H1 (cell line): ENCODE measurements around the gene ABCA1. TPM values are rescaled to one million over a fixed set of nuclear protein-coding genes. Genes with fewer than 3 reads are reported as not detected.

Experiments used
- CTCF ChIA-PET: fragments of 300-600 bp; sonication (Branson Sonifier 250); formaldehyde crosslinking; loops from one replicate; lab custom pipeline; 2021; ENCODE audit not compliant: partially characterized antibody; lab: Charles Lee
- POLR2A ChIA-PET: fragments of 300-600 bp; sonication (Branson Sonifier 250); formaldehyde crosslinking; loops from one replicate; lab custom pipeline; 2021; ENCODE audit warnings: inconsistent platforms; ENCODE audit not compliant: partially characterized antibody; lab: Charles Lee
- DNase-seq, 2 experiments: peaks; one replicate each; pipeline versions ENCODE4 v3.0.0 to v3.0.0-alpha.2; 2010 to 2022; ENCODE audit warnings: low spot score in 2 of 2, low read depth in 1 of 2, mixed read lengths in 1 of 2
- FAIRE-seq: peaks from 2 replicates; lab custom pipeline; 2011; peaks lifted over from hg19 to GRCh38; lab: Jason Lieb, UNC
- H2AFZ ChIP-seq: 2 replicates; pipeline ENCODE4 v1.8.1; 2012; ENCODE audit warnings: low read length, inconsistent platforms
- H2AK5ac ChIP-seq: 2 replicates; pipeline ENCODE4 v1.6.1; 2013; ENCODE audit warnings: low read depth, low read length
- H2BK120ac ChIP-seq: replicated peaks from 2 replicates; pipeline ENCODE3; 2013; ENCODE audit warnings: low read depth, low read length, inconsistent platforms
- H2BK12ac ChIP-seq: 2 replicates; pipeline ENCODE4 v1.6.1; 2013; ENCODE audit warnings: low read depth, low read length
- H2BK15ac ChIP-seq: 2 replicates; pipeline ENCODE4 v1.6.1; 2013; ENCODE audit warnings: low read length
- H2BK20ac ChIP-seq: 2 replicates; pipeline ENCODE4 v1.6.1; 2013; ENCODE audit warnings: low read length
- H2BK5ac ChIP-seq: 2 replicates; pipeline ENCODE4 v1.6.1; 2013; ENCODE audit warnings: low read depth, low read length
- H3K14ac ChIP-seq: 2 replicates; pipeline ENCODE4 v1.6.1; 2013; ENCODE audit warnings: inconsistent platforms; ENCODE audit not compliant: insufficient read length
- H3K18ac ChIP-seq: 2 replicates; pipeline ENCODE4 v1.6.1; 2013; ENCODE audit warnings: low read length; ENCODE audit errors: extremely low read depth
- H3K23ac ChIP-seq: 2 replicates; pipeline ENCODE4 v1.6.1; 2013; ENCODE audit warnings: inconsistent platforms; ENCODE audit not compliant: insufficient read length
- H3K23me2 ChIP-seq: 2 replicates; pipeline ENCODE4 v1.6.1; 2013; ENCODE audit warnings: low read depth, low read length
- H3K27ac ChIP-seq: 2 replicates; pipeline ENCODE4 v1.6.1; 2011; ENCODE audit warnings: low read depth, low read length, inconsistent platforms
- H3K27me3 ChIP-seq, 4 experiments: replicated peaks in 1 of 4; 1 replicate in 1 of 4; 2 replicates in 3 of 4; pipeline versions ENCODE4 v1.6.1 to v1.8.1; 2011 to 2013; ENCODE audit warnings: low read length in 3 of 4, mild to moderate bottlenecking in 3 of 4, inconsistent platforms in 2 of 4, mixed read lengths in 2 of 4, moderate library complexity in 1 of 4; ENCODE audit not compliant: control insufficient read depth in 3 of 4, insufficient read depth in 3 of 4; ENCODE audit errors: extremely low read depth in 1 of 4
- H3K36me3 ChIP-seq, 4 experiments: 2 replicates each; pipeline versions ENCODE4 v1.6.1 to v1.8.1; 2011 to 2013; ENCODE audit warnings: mild to moderate bottlenecking in 4 of 4, low read length in 3 of 4, moderate library complexity in 2 of 4, control low read depth in 1 of 4, inconsistent platforms in 1 of 4; ENCODE audit not compliant: insufficient read depth in 4 of 4, control insufficient read depth in 2 of 4
- H3K4ac ChIP-seq: replicated peaks from 2 replicates; pipeline ENCODE3; 2013; ENCODE audit warnings: low read length, low read depth, mixed read lengths, inconsistent platforms; ENCODE audit not compliant: insufficient read length
- H3K4me1 ChIP-seq, 4 experiments: replicated peaks in 1 of 4; 1 replicate in 1 of 4; 2 replicates in 3 of 4; pipeline versions ENCODE4 v1.6.1 to v1.8.1; 2011 to 2013; ENCODE audit warnings: low read length in 3 of 4, inconsistent platforms in 2 of 4, mixed read lengths in 1 of 4; ENCODE audit not compliant: insufficient read depth in 4 of 4, control insufficient read depth in 3 of 4
- H3K4me2 ChIP-seq, 2 experiments: 2 replicates each; pipeline versions ENCODE4 v1.6.1 to v1.8.1; 2011 to 2013; ENCODE audit warnings: low read depth in 2 of 2, low read length in 2 of 2, control low read depth in 1 of 2, inconsistent platforms in 1 of 2, mild to moderate bottlenecking in 1 of 2; ENCODE audit not compliant: insufficient read depth in 1 of 2
- H3K4me3 ChIP-seq, 4 experiments: fragments of 200-600, 300-600 bp in 1 of 4; sonication (generic), shearing (Covaris generic), sonication (Bioruptor Twin) in 1 of 4; 2 replicates each; pipeline versions ENCODE4 v1.5.1 to v1.8.1; 2011 to 2016; ENCODE audit warnings: low read length in 4 of 4, low read depth in 3 of 4, control low read depth in 2 of 4, inconsistent platforms in 2 of 4, mild to moderate bottlenecking in 2 of 4, mixed read lengths in 1 of 4, moderate library complexity in 1 of 4; ENCODE audit not compliant: insufficient read depth in 2 of 4; ENCODE audit errors: extremely low read depth in 1 of 4
- H3K56ac ChIP-seq: replicated peaks from 2 replicates; pipeline ENCODE3; 2013; ENCODE audit warnings: low read depth, mild to moderate bottlenecking, mixed read lengths, low read length, inconsistent platforms; ENCODE audit not compliant: insufficient read length
- H3K79me1 ChIP-seq: 2 replicates; pipeline ENCODE4 v1.6.1; 2013; ENCODE audit warnings: low read depth, low read length, control low read depth
- H3K79me2 ChIP-seq, 2 experiments: 2 replicates each; pipeline versions ENCODE4 v1.6.1 to v1.8.1; 2012 to 2013; ENCODE audit warnings: low read length in 2 of 2, mild to moderate bottlenecking in 2 of 2, inconsistent platforms in 1 of 2; ENCODE audit not compliant: insufficient read depth in 2 of 2, control insufficient read depth in 1 of 2
- H3K9ac ChIP-seq, 4 experiments: replicated peaks in 1 of 4; 1 replicate in 1 of 4; 2 replicates in 3 of 4; pipeline versions ENCODE4 v1.6.1 to v1.8.1; 2011 to 2013; ENCODE audit warnings: low read depth in 3 of 4, low read length in 3 of 4, control low read depth in 2 of 4, mild to moderate bottlenecking in 2 of 4, moderate library complexity in 2 of 4, inconsistent platforms in 1 of 4; ENCODE audit errors: extremely low read depth in 1 of 4
- H3K9me3 ChIP-seq, 2 experiments: 2 replicates each; pipeline versions ENCODE4 v1.6.1 to v1.8.1; 2012 to 2013; ENCODE audit warnings: mild to moderate bottlenecking in 2 of 2, moderate library complexity in 2 of 2, control low read depth in 1 of 2, inconsistent platforms in 1 of 2, low read depth in 1 of 2, low read length in 1 of 2, mixed read lengths in 1 of 2; ENCODE audit not compliant: insufficient read depth in 2 of 2
- H4K20me1 ChIP-seq, 2 experiments: replicated peaks in 1 of 2; 2 replicates each; pipeline versions ENCODE3 to v1.8.1; 2011 to 2013; ENCODE audit warnings: inconsistent platforms in 2 of 2, low read length in 2 of 2, mild to moderate bottlenecking in 1 of 2; ENCODE audit not compliant: insufficient read depth in 2 of 2, control insufficient read depth in 1 of 2
- H4K5ac ChIP-seq: 2 replicates; pipeline ENCODE4 v1.6.1; 2013; ENCODE audit warnings: low read length, low read depth, mixed read lengths, inconsistent platforms; ENCODE audit not compliant: insufficient read length
- H4K8ac ChIP-seq: 2 replicates; pipeline ENCODE4 v1.8.0; 2013; ENCODE audit warnings: mild to moderate bottlenecking, moderate library complexity, low read length, inconsistent platforms; ENCODE audit not compliant: insufficient read depth; ENCODE audit errors: extremely low read depth
- H4K91ac ChIP-seq: replicated peaks from 2 replicates; pipeline ENCODE3; 2013; ENCODE audit warnings: low read length, mixed read lengths, inconsistent platforms; ENCODE audit not compliant: insufficient read length
- CBX5 ChIP-seq: fragments of 300-800, 300-1000 bp; sonication (generic); IDR thresholded peaks from 2 replicates; pipeline ENCODE4 v1.7.1; 2016; ENCODE audit warnings: antibody characterized with exemption, low read length, low read depth
- CEBPB ChIP-seq: IDR thresholded peaks from 2 replicates; pipeline ENCODE4 v1.6.1; 2012; ENCODE audit warnings: low read depth, low read length
- CTBP2 ChIP-seq: IDR thresholded peaks from 2 replicates; pipeline ENCODE4 v1.7.0; 2011; ENCODE audit warnings: borderline replicate concordance, mild to moderate bottlenecking, moderate library complexity, mixed read lengths, low read length; ENCODE audit not compliant: insufficient read depth, insufficient read length
- EGR1 ChIP-seq: IDR thresholded peaks from 2 replicates; pipeline ENCODE4 v1.6.1; 2011; ENCODE audit warnings: low read depth, low read length, borderline replicate concordance
- GABPA ChIP-seq: IDR thresholded peaks from 2 replicates; pipeline ENCODE4 v1.6.1; 2011; ENCODE audit warnings: mild to moderate bottlenecking, low read length, moderate library complexity, borderline replicate concordance; ENCODE audit not compliant: insufficient read depth
- JUN ChIP-seq: IDR thresholded peaks from 2 replicates; pipeline ENCODE4 v1.6.1; 2011; ENCODE audit warnings: low read depth, mild to moderate bottlenecking, improper control_type of control experiment, low read length
- KDM4A ChIP-seq: IDR thresholded peaks from one replicate; pipeline ENCODE4 v1.7.1; 2012; ENCODE audit warnings: low read depth, mild to moderate bottlenecking, moderate library complexity, low read length, inconsistent platforms; ENCODE audit not compliant: severe bottlenecking
- NANOG ChIP-seq: IDR thresholded peaks from 2 replicates; pipeline ENCODE4 v1.6.1; 2011; ENCODE audit warnings: low read length, low read depth, mild to moderate bottlenecking, inconsistent platforms; ENCODE audit not compliant: insufficient read depth, poor library complexity, severe bottlenecking
- POLR2AphosphoS5 ChIP-seq: IDR thresholded peaks from 2 replicates; pipeline ENCODE4 v1.6.1; 2011; ENCODE audit warnings: low read depth, low read length
- RAD21 ChIP-seq, 2 experiments: IDR thresholded peaks in 1 of 2; conservative IDR thresholded peaks in 1 of 2; 2 replicates each; pipeline ENCODE4 v1.6.1; 2011; ENCODE audit warnings: low read depth in 2 of 2, low read length in 2 of 2, improper control_type of control experiment in 1 of 2, inconsistent platforms in 1 of 2, mild to moderate bottlenecking in 1 of 2, moderate library complexity in 1 of 2
- TAF1 ChIP-seq: IDR thresholded peaks from 2 replicates; pipeline ENCODE4 v1.6.1; 2011; ENCODE audit warnings: mild to moderate bottlenecking, low read depth, low read length
- WGBS, 2 experiments: shearing (Covaris generic) in 1 of 2; methylation state at CpG; one replicate each; pipeline versions ENCODE4 v1.1.6 to v1.1.7; 2013 to 2015; ENCODE audit warnings: low lambda C conversion rate in 2 of 2, mixed read lengths in 2 of 2, inconsistent platforms in 1 of 2, low coverage in 1 of 2, missing lambda C conversion rate in 1 of 2; ENCODE audit not compliant: insufficient replicate concordance in 2 of 2, insufficient coverage in 1 of 2, insufficient read length in 1 of 2; ENCODE audit errors: extremely low coverage in 1 of 2, missing lambda C conversion rate in 1 of 2; 5-methylcytosine and 5-hydroxymethylcytosine counted together
- polyA plus RNA-seq, 7 experiments: library from polyadenylated mRNA; depleted of rRNA in 3 of 7; stranded (reverse) in 5 of 7; unstranded in 2 of 7; fragments of >200 nt in 5 of 7; fragments of 200-250 nt in 2 of 7; gene quantifications; 1 replicate in 5 of 7; 2 replicates in 1 of 7; 4 replicates in 1 of 7; pipeline versions ENCODE4 v1.2.1 to v1.2.3, GENCODE V29; 2011 to 2013; ENCODE audit warnings: missing spikeins in 2 of 7, mixed read lengths in 2 of 7
- total RNA-seq: library from RNA; stranded (reverse); fragmentation: NEBNext Ultra II Directional; extraction: Animal tissue kit (Norgen Biotek cat#: 25700); gene quantifications from 2 replicates; pipeline ENCODE4 v1.2.1, GENCODE V29; 2021

ABCA1 gene
- total and polyA plus RNA-seq, 2 of the 8 experiments (the other 6 are each of a cell fraction or from before 2014, with no cell fraction given), result 6.9 to 7.8 TPM

GRCh38 chr9:104927216-104927911 is 591 bp downstream of the ABCA1 start:
- H3K4me1 ChIP-seq, result peaks cover 0 to 5% (median 2%) of the 10 kb centered on the region in 4 experiments; a peak in 4 of 7 replicates
- H2AK5ac ChIP-seq, result no peak overlapping the region
- peak overlapping the region; percentile 35 for H2AFZ ChIP-seq
- H3K27ac ChIP-seq, result no peak overlapping the region
- no peaks in the 10 kb centered on the region for H3K9me3 ChIP-seq
- H3K4ac ChIP-seq, result no peak overlapping the region
- H2BK5ac ChIP-seq, result peak overlapping the region; percentile 75; the same call in 1 of the 2 replicates
- H3K27me3 ChIP-seq, result peaks cover 0 to 11% (median 2%) of the 10 kb centered on the region in 4 experiments; a peak in 3 of 7 replicates
- H3K79me1 ChIP-seq, result no peaks in the 10 kb centered on the region
- peak overlapping the region; percentile 30 for H4K91ac ChIP-seq
- POLR2A ChIA-PET, result interaction anchor here (0.6 to 5.3 kb wide), 21 partner anchors 9 to 463 kb away, joined by 3 to 53 read pairs (median 4); partner anchors contain the start of gene SLC44A1
- H2BK15ac ChIP-seq, result peak overlapping the region; percentile 61; the same call in 1 of the 2 replicates
- H3K23ac ChIP-seq, result no peak overlapping the region
- peak in 1 of 2 experiments; percentile 77 for DNase-seq
- H3K9ac ChIP-seq, result peak overlapping the region; percentile 78 to 87 (median 84)
- no peak overlapping the region for H3K56ac ChIP-seq
- H3K14ac ChIP-seq, result no peak overlapping the region
- 1% methylated on average over 38 of the region's 44 CpGs; no CpG with 5 or more reads in 1 of the 2 experiments for WGBS, 2 experiments
- H3K4me3 ChIP-seq, result peak overlapping the region; percentile 71 to 94 (median 88)
- peak overlapping the region; percentile 38 for H2BK120ac ChIP-seq
- H3K4me2 ChIP-seq, result peak overlapping the region; percentile 81 to 93
- H3K18ac ChIP-seq, result peak overlapping the region; percentile 90
- H4K5ac ChIP-seq, result no peak overlapping the region
- H4K8ac ChIP-seq, result peak overlapping the region; percentile 95; the same call in 1 of the 2 replicates
- CTCF ChIA-PET, result interaction anchor here (0.6 to 2.5 kb wide), 22 partner anchors 12 to 488 kb away, joined by 3 to 14 read pairs (median 4); partner anchors contain the start of gene SLC44A1
- H2BK20ac ChIP-seq, result no peak overlapping the region
- no peaks in the 10 kb centered on the region for H4K20me1 ChIP-seq
- FAIRE-seq, result no peak
- H2BK12ac ChIP-seq, result peak overlapping the region; percentile 68
- peaks cover 0 to 11% of the 10 kb centered on the region in 2 experiments; a peak in 2 of 4 replicates for H3K79me2 ChIP-seq
- peaks cover 9% of the 10 kb centered on the region; the same call in 1 of the 2 replicates for H3K23me2 ChIP-seq
- no peaks in the 10 kb centered on the region for H3K36me3 ChIP-seq
- no peak for TF ChIP-seq GABPA
- no peak; a peak in 1 of 4 replicates for TF ChIP-seq RAD21 (IDR thresholded peaks at IDR 0.05 in 1 of 2, conservative IDR thresholded peaks at IDR 0.05 in 1 of 2; ENCODE audit: low read depth in 2 of 2, low read length in 2 of 2)
- TF ChIP-seq TAF1, result peak; percentile 51; the same call in 1 of the 2 replicates
- TF ChIP-seq CTBP2, result no peak
- no peak for TF ChIP-seq CEBPB
- TF ChIP-seq NANOG, result no peak
- no peak for TF ChIP-seq CBX5
- TF ChIP-seq POLR2AphosphoS5, result peak; percentile 57; the same call in 1 of the 2 replicates
- TF ChIP-seq EGR1, result no peak
- TF ChIP-seq JUN, result no peak
- peak; percentile 72 for TF ChIP-seq KDM4A
